Ovary (tissue), 3 donors: ENCODE results near the gene PSMB7.

Experiments used
- CTCF ChIP-seq, 3 donors: fragments of 450-650 bp in 2 of 3; fragments of 200-600 bp in 1 of 3; IDR thresholded peaks; one replicate each; pipeline versions ENCODE4 v1.5.1 to v1.8.0; 2016 to 2022; ENCODE audit warnings: antibody characterized with exemption in 3 of 3, mild to moderate bottlenecking in 1 of 3
- EP300 ChIP-seq: sonication (generic); formaldehyde crosslinking; IDR thresholded peaks from one replicate; pipeline ENCODE4 v1.6.1; 2017; ENCODE audit warnings: antibody characterized with exemption
- POLR2A ChIP-seq: fragments of 450-650 bp; IDR thresholded peaks from one replicate; pipeline ENCODE4 v1.6.1; 2017; ENCODE audit warnings: antibody characterized with exemption, mild to moderate bottlenecking, moderate library complexity
- donor health status: DM: no; HTN: no; CAD: no.

GRCh38 chr9:124409410-124409809, 5.8 kb downstream of the PSMB7 start:
- no peak for TF ChIP-seq CTCF (IDR thresholded peaks at IDR 0.05)
- TF ChIP-seq EP300 = no peak
- TF ChIP-seq POLR2A = no peak
